ENCODE results near the gene ITPR3.
A peak's percentile ranks its signal among the peaks of the same experiment; 100 is the strongest.

Gene ITPR3

DNA sequence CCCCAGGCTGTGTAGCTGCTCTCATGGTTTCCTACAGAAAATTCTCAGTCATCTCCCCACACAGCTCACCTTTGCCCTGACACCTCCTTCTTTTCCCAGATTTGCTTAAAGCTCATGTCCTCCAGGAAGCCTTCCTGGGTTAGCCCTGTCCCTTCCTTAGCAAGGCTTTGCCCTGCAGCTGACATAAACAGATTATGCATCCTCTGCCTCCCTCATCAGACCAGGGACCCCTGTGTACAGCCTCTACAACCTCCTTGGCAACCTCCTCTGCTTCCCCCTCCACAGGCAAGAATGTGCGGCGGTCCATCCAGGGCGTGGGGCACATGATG lies 50.6 kb downstream of the ITPR3 start:
- no peak for DNase-seq

- DNase-seq: no peak
These were observed 51.7 kb downstream of the ITPR3 start for GRCh38 chr6:33672808-33673207.

DNA sequence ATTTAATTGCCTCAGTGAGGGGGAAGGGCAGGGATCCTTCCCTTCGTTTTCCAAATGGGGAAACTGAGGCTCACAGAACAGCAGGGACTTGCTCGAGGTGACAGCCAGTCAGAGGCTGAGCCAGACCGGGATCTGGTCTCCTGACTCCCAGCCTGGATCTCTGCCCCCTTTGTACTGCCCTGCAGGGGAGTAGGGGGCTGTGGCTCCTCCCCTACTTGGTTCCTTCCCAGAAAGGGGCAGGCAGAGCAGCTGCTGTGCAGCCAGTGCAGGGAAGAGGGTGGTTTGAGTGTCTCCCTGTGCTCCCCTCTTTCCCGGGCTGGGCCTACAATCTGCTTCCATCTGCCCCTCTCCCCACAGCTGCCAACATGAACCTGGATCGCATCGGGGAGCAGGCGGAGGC lies 52.7 kb downstream of the ITPR3 start:
- DNase-seq: no peak

- DNase-seq: no peak
These were observed 54.8 kb downstream of the ITPR3 start for GRCh38 chr6:33675968-33676367.

- no peak for DNase-seq
These were observed 55.5 kb downstream of the ITPR3 start for GRCh38 chr6:33676416-33677142.

- no peak for DNase-seq
These were observed 56.1 kb downstream of the ITPR3 start for GRCh38 chr6:33677143-33677660.

DNA sequence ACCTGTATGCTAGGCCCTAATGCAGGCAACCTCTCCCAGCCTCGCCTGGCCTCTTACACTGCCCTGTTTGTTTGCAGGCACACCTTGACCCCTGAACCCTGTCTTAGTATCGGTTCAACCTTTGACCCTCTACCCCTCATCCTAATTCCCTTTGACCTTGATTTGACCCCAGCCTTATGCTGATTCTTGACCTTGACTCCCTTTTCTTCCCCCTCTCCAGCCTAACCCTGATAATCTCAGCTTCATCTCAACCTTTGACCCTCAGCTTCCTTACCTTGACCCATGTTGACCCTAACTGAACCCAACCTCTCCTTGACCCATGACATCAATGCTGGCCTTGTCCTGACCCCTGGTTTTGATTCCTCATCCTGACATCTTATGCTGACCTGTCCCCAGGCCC lies 56.6 kb downstream of the ITPR3 start:
- no peak for DNase-seq

GRCh38 chr6:33678233-33678931 lies 57.3 kb downstream of the ITPR3 start:
- DNase-seq: no peak

- no peak for DNase-seq
These were observed 57.9 kb downstream of the ITPR3 start for GRCh38 chr6:33678932-33679490.

DNA sequence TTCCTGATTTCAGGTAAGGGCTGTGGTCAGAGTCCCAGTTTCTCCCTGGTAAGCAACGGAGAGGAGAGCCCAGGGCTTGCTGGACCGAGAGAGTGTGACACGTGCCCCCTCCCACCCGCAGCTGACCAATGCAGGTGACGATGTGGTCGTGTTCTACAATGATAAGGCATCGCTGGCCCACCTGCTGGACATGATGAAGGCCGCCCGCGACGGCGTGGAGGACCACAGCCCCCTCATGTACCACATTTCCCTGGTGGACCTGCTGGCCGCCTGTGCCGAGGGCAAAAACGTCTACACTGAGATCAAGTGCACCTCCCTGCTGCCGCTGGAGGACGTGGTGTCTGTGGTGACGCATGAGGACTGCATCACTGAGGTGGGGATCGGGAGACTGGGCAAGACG lies 58.6 kb downstream of the ITPR3 start:
- no peak for DNase-seq

GRCh38 chr6:33682341-33682740 lies 61.2 kb downstream of the ITPR3 start:
- no peak for DNase-seq

DNA sequence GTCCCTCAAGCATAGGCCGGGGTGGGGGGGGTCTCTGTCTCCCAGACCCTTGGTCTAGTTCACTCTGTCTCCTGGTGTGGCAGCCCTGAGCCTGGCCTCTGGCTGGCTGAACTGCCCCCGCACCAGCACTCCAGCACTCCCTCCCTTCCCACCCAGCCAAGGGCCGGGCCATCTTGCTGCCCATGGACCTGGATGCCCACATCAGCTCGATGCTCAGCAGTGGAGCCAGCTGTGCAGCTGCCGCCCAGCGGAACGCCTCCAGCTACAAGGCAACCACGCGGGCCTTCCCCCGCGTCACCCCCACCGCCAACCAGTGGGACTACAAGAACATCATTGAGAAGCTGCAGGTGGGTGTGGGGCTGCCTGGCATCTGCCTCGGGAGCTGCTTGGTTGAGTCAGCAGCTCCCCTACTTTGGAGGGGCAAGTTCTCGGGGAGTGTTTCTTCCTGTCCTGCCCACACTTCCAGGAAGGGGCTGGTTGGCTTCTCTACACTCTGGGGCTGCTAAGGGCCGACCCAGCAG lies 62.0 kb downstream of the ITPR3 start:
- DNase-seq: peak; percentile 22

DNA sequence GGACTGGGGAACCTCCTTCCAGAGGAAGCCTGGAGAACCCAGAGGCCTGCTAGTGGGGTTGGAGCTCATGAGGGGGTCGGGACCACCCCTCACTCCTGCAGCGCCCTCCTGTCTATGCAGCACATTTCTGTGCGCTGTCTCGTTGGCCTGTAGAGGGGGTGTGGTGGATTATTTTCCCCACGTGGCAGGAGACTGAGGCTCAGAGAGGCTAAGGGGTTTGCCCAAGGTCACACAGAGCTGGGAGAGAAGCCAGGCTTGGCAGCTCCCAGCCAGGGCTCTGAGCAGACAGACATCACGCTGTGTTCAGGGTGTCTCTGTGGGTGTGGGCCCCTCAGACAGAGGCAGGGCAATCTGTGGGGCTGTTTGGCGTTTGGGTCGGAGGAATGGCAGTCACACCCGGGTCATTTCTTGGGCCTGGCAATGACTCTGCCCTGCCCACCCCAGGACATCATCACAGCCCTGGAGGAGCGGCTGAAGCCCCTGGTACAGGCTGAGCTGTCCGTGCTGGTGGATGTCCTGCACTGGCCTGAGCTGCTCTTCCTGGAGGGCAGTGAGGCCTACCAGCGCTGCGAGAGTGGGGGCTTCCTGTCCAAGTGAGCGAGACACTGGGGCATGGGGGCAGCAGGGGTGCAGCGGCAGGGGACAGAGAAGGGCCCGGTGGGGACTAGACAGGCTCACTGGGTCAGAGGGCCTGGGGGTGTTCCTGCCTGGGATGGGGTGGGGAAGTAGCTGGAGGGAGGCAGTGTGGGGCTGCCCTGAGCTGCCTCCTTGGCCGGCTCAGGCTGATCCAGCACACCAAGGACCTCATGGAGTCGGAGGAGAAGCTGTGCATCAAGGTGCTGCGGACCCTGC lies 62.7 kb downstream of the ITPR3 start:
- no peak for DNase-seq

- no peak for DNase-seq
These were observed 63.3 kb downstream of the ITPR3 start for GRCh38 chr6:33684428-33684896.

DNA sequence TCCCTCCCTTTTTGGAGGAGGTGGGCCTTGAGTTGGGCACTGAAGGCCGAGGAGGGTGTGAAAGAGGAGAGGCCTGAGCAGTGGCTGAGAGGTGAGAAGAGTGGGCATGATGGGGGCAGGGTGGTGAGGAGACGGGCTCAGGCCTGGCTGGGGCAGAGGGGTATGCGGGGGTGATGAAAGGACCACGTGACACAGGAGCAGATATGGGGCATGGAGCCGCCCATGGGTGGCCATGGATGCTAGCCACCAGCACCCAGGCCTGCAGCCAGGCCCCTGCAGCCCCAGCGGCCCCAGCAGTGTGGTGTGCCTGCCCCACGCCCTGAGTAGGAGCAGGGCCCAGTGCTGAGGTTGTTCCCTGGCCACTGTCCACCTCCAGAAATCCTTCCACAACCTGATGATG lies 63.9 kb downstream of the ITPR3 start:
- no peak for DNase-seq

DNA sequence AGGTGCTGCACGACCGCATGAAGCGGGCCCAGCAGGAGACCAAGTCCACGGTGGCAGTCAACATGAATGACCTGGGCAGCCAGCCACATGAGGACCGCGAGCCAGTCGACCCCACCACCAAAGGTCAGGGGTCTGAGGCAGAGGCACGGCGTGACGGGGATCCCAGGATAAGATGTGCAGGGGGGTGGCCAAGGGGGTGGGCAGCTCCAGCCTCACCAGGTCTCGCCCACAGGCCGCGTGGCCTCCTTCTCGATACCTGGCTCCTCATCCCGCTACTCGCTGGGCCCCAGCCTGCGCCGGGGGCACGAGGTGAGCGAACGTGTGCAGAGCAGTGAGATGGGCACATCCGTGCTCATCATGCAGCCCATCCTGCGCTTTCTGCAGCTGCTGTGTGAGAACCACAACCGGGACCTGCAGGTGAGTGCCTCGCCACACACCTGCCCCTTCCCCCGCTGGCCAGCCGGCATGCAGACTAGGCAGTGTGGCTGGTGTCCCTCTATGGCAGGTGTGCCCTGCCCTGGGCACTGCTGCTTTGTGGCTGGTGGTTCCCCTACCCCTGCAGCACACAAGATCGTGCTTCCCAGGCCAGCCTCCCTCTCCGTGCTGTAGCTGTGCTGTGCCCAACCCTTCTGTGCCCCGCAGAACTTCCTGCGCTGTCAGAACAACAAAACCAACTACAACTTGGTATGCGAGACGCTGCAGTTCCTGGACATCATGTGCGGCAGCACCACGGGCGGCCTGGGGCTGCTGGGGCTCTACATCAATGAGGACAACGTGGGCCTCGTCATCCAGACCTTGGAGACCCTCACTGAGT lies 64.5 kb downstream of the ITPR3 start:
- no peak for DNase-seq

DNA sequence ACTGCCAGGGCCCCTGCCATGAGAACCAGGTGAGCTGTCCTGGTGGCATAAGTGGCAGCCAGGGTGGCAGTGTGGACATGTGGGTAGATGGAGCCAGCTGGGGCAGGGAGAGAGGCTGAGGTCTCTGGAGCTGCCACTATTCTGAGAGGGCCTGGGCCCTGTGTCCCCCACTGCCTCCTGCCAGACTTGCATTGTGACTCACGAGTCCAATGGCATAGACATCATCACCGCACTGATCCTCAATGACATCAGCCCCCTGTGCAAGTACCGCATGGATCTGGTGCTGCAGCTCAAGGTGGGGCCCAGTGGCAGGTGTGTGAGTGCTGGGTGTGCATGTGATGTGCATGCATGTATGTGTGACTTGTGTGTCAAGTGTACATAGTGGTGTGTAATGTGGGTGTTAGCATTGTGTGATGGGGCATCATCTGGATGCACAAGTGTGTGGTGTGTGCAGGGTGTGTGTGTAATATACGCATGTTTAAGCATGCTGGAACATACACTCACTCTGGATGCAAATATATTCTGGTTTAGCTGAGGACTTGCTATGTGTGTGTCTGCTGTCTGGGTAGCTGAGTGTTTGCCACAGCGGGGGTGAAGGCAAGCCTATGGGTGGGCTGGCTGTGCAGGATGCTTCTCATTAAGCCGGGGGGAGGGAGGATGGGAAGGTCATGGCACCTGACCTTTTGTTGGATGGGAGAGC lies 65.3 kb downstream of the ITPR3 start:
- no peak for DNase-seq

DNA sequence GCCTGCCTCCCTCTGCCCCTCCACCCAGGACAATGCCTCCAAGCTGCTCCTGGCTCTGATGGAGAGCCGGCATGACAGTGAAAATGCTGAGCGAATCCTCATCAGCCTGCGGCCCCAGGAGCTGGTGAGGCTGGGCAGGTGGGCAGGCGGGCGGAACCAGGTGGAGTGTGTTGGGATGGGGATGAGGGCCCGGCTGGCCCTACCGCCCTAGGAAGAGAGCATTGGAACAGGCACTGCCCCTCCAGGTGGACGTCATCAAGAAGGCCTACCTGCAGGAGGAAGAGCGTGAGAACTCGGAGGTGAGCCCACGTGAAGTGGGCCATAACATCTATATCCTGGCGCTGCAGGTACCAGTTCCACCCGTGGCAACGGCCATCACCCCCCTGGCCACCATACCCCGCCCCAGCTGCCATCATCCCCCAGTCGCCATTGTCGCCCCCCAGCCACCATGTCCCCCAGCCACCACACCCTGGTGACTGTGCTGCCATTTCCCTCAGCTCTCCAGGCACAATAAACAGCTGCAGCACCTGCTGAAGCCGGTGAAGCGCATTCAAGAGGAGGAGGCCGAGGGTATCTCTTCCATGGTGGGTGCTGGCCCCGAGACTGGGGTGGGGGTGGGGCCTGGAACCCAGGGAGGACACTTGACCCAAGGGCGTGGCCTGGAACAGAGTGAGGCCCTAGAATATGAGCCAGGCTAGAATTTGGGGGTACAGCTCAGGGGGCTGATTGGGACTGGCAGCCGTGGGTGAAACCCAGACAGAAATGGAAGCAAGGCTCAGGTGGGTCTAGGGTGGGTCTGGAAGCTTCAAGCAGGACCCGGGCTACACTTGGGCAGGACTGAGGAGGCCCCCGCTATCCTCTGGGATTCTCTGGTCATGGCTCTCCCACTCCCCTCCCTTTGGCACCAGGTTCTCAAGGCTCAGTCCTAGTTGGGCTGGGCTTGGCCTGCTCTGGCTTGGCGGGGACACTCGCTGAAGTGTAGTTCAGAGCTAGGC lies 66.2 kb downstream of the ITPR3 start:
- DNase-seq: no peak

- DNase-seq: no peak
These were observed 66.9 kb downstream of the ITPR3 start for GRCh38 chr6:33688006-33688405.

All from CD4-positive, alpha-beta T cell treated with Interleukin-12 subunit alpha and Interleukin-12 subunit beta, for 1 hour (primary cell).